Smooth muscle cell (in vitro differentiated cells): ENCODE data around the gene NUDCD2. TPM values are rescaled to one million over a fixed set of nuclear protein-coding genes. Genes with fewer than 3 reads are reported as not detected.
"Not testable (repeated sequence)": the region's sequence is repeated elsewhere in the genome, so short reads cannot be mapped to it uniquely, and the experiment has no call there.

Experiments
- DNase-seq: peaks from one replicate; lab custom pipeline; 2025; ENCODE audit not compliant: unreplicated experiment; lab: John Stamatoyannopoulos, UW
- H2AFZ ChIP-seq: fragments of 200-600 bp; sonication (generic); 2 replicates; pipeline ENCODE4 v1.6.0; 2016; ENCODE audit warnings: antibody characterized with exemption, low read depth, mild to moderate bottlenecking
- H3F3A ChIP-seq: fragments of 200-600 bp; sonication (generic); 2 replicates; pipeline ENCODE4 v1.6.0; 2017; ENCODE audit warnings: antibody characterized with exemption, low read depth
- H3K27ac ChIP-seq: fragments of 200-600 bp; sonication (generic); 2 replicates; pipeline ENCODE4 v1.5.1; 2016; ENCODE audit warnings: low read depth, mild to moderate bottlenecking
- H3K27me3 ChIP-seq: fragments of 200-600 bp; sonication (generic); 2 replicates; pipeline ENCODE4 v1.6.1; 2016; ENCODE audit warnings: low read depth, mild to moderate bottlenecking
- H3K36me3 ChIP-seq: fragments of 200-600 bp; sonication (generic); 2 replicates; pipeline ENCODE4 v1.5.1; 2016; ENCODE audit warnings: low read depth
- H3K4me1 ChIP-seq: fragments of 200-600 bp; sonication (generic); 2 replicates; pipeline ENCODE4 v1.5.1; 2016; ENCODE audit warnings: low read depth
- H3K4me2 ChIP-seq: fragments of 200-600 bp; sonication (generic); 2 replicates; pipeline ENCODE4 v1.6.0; 2016; ENCODE audit warnings: mild to moderate bottlenecking
- H3K4me3 ChIP-seq: fragments of 200-600 bp; sonication (generic); 2 replicates; pipeline ENCODE4 v1.5.1; 2016; ENCODE audit warnings: mild to moderate bottlenecking
- H3K79me2 ChIP-seq: fragments of 200-600 bp; sonication (generic); 2 replicates; pipeline ENCODE4 v1.6.0; 2016; ENCODE audit warnings: low read depth, mild to moderate bottlenecking
- H3K9ac ChIP-seq: fragments of 200-600 bp; sonication (generic); 2 replicates; pipeline ENCODE4 v1.6.0; 2016; ENCODE audit warnings: low read depth
- H3K9me3 ChIP-seq: fragments of 200-600 bp; sonication (generic); replicated peaks from 2 replicates; pipeline ENCODE4 v1.5.1; 2016; ENCODE audit warnings: low read depth
- H4K20me1 ChIP-seq: fragments of 200-600 bp; sonication (generic); 2 replicates; pipeline ENCODE4 v1.6.0; 2016; ENCODE audit warnings: low read depth
- CTCF ChIP-seq: fragments of 200-600 bp; sonication (generic); IDR thresholded peaks from 2 replicates; pipeline ENCODE4 v1.5.1; 2017; ENCODE audit warnings: borderline replicate concordance, mild to moderate bottlenecking, antibody characterized with exemption; ENCODE audit not compliant: insufficient read depth, poor library complexity, severe bottlenecking
- WGBS: methylation state at CpG from one replicate; pipeline ENCODE4 v1.1.7; 2016; ENCODE audit warnings: low lambda C conversion rate; 5-methylcytosine and 5-hydroxymethylcytosine counted together
- polyA plus RNA-seq: library from polyadenylated mRNA; unstranded; fragments of >200 nt; fragmentation: Nextera tagmentation; extraction: Ambion mirVana; gene quantifications from 2 replicates; pipeline ENCODE4 v1.2.1, GENCODE V29; 2016
- total RNA-seq: library from RNA; depleted of rRNA; stranded (reverse); fragments of >200 nt; gene quantifications from 2 replicates; pipeline ENCODE4 v1.2.3, GENCODE V29; 2014

NUDCD2 gene
- total and polyA plus RNA-seq, 2 experiments from 2014 or later, result 6.4 to 31.7 TPM

- TF ChIP-seq CTCF, result no peak
- peaks cover 11% of the 10 kb centered on the region for H3K4me1 ChIP-seq
- H3K9ac ChIP-seq, result no peak overlapping the region
- H3K27me3 ChIP-seq, result no peaks in the 10 kb centered on the region
- H2AFZ ChIP-seq, result no peak overlapping the region
- no peaks in the 10 kb centered on the region for H3K9me3 ChIP-seq
- no peak overlapping the region for H3K4me2 ChIP-seq
- H3K27ac ChIP-seq, result no peak overlapping the region
- peaks cover 3% of the 10 kb centered on the region for H3F3A ChIP-seq
- peaks cover 19% of the 10 kb centered on the region for H3K79me2 ChIP-seq
- DNase-seq, result no peak
- H3K36me3 ChIP-seq, result peaks cover 3% of the 10 kb centered on the region
- H4K20me1 ChIP-seq, result no peaks in the 10 kb centered on the region
- no peak overlapping the region for H3K4me3 ChIP-seq
- 99% methylated on average over 7 of the region's 7 CpGs for WGBS
Observed at GRCh38 chr5:163456840-163457239, 3.1 kb downstream of the NUDCD2 start.

GRCh38 chr5:163456029-163456589 is 3.8 kb downstream of the NUDCD2 start:
- WGBS, result 87% methylated on average over 2 of the region's 2 CpGs
- Histone ChIP-seq H3K27ac (no peak overlapping the region), H3F3A (no peaks in the 10 kb centered on the region), H3K9ac (no peak overlapping the region), H3K4me3 (no peak overlapping the region), H2AFZ (no peak overlapping the region), H3K4me2 (no peak overlapping the region), H3K9me3 (no peaks in the 10 kb centered on the region), H4K20me1 (no peaks in the 10 kb centered on the region), H3K79me2 (peaks cover 19% of the 10 kb centered on the region), H3K4me1 (peaks cover 9% of the 10 kb centered on the region), H3K27me3 (no peaks in the 10 kb centered on the region), H3K36me3 (peaks cover 3% of the 10 kb centered on the region)
- no peak for TF ChIP-seq CTCF
- no peak for DNase-seq

- H2AFZ ChIP-seq, H4K20me1 ChIP-seq, H3F3A ChIP-seq, DNase-seq, H3K27me3 ChIP-seq, H3K9ac ChIP-seq, H3K9me3 ChIP-seq, H3K4me2 ChIP-seq, H3K36me3 ChIP-seq, H3K4me3 ChIP-seq, H3K4me1 ChIP-seq, H3K27ac ChIP-seq: not testable (repeated sequence)
- WGBS, result 96% methylated on average over 17 of the region's 17 CpGs
- H3K79me2 ChIP-seq, result peaks cover 19% of the 10 kb centered on the region
Observed at GRCh38 chr5:163455406-163455805, 4.5 kb downstream of the NUDCD2 start.

GRCh38 chr5:163453705-163454104 is 6.2 kb downstream of the NUDCD2 start:
- no peak overlapping the region for H3K4me2 ChIP-seq
- no peaks in the 10 kb centered on the region for H3F3A ChIP-seq
- 89% methylated on average over 1 of the region's 1 CpG for WGBS
- H3K27me3 ChIP-seq, result no peaks in the 10 kb centered on the region
- no peak overlapping the region for H3K27ac ChIP-seq
- no peak overlapping the region for H2AFZ ChIP-seq
- H3K4me3 ChIP-seq, result no peak overlapping the region
- H3K36me3 ChIP-seq, result peaks cover 3% of the 10 kb centered on the region
- no peaks in the 10 kb centered on the region for H3K9me3 ChIP-seq
- no peaks in the 10 kb centered on the region for H4K20me1 ChIP-seq
- peaks cover 15% of the 10 kb centered on the region for H3K79me2 ChIP-seq
- H3K9ac ChIP-seq, result no peak overlapping the region
- peaks cover 8% of the 10 kb centered on the region for H3K4me1 ChIP-seq
- no peak for DNase-seq
- TF ChIP-seq CTCF, result no peak
